ENCODE measurements around the gene CFD.

Gene CFD

DNA sequence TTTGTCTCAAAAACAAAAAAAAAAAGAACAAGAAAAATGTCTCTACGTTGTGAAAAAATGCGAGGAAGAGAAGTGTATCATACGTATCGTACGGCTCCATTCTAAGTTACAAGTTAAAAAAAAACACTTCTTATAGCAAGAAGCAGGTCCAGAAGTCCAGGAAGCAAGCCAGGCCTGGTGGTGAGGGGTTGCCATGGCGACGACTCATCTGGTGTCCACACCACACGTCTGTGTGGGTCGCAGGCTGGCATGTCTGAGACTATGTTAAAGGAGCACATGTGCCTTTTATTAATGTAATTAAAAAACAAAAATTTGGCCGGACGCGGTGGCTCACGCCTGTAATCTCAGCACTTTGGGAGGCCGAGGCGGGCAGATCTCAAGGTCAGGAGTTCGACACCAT, 27.6 kb downstream of the CFD start:
- TF ChIP-seq EZH2phosphoT487 (conservative IDR thresholded peaks at IDR 0.05; ENCODE audit: low read length): no peak
- TF ChIP-seq, protein P1, sequence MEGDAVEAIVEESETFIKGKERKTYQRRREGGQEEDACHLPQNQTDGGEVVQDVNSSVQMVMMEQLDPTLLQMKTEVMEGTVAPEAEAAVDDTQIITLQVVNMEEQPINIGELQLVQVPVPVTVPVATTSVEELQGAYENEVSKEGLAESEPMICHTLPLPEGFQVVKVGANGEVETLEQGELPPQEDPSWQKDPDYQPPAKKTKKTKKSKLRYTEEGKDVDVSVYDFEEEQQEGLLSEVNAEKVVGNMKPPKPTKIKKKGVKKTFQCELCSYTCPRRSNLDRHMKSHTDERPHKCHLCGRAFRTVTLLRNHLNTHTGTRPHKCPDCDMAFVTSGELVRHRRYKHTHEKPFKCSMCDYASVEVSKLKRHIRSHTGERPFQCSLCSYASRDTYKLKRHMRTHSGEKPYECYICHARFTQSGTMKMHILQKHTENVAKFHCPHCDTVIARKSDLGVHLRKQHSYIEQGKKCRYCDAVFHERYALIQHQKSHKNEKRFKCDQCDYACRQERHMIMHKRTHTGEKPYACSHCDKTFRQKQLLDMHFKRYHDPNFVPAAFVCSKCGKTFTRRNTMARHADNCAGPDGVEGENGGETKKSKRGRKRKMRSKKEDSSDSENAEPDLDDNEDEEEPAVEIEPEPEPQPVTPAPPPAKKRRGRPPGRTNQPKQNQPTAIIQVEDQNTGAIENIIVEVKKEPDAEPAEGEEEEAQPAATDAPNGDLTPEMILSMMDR (IDR thresholded peaks at IDR 0.05; ENCODE audit: insufficient read depth, low read length, poor library complexity, severe bottlenecking): no peak
- H3K27ac ChIP-seq (ENCODE audit: low read depth, low read length): no peak overlapping the region
- H3K4me3 ChIP-seq (ENCODE audit: insufficient read depth, low read length, poor library complexity, severe bottlenecking): no peak overlapping the region
- H3K9me2 ChIP-seq (replicated peaks; ENCODE audit: insufficient read depth, low read length): no peaks in the 10 kb centered on the region
- H2AFZ ChIP-seq (ENCODE audit: low read depth, low read length, severe bottlenecking): no peak overlapping the region
- H3K36me3 ChIP-seq (ENCODE audit: low read length): no peaks in the 10 kb centered on the region
- no peaks in the 10 kb centered on the region for H4K20me1 ChIP-seq (ENCODE audit: low read depth, low read length)
- no peak overlapping the region for H3K4me2 ChIP-seq (ENCODE audit: low read depth, low read length, poor library complexity, severe bottlenecking)
- H3K27me3 ChIP-seq (ENCODE audit: low read length): no peaks in the 10 kb centered on the region
- peaks cover under 1% of the 10 kb centered on the region; the same call in 1 of the 2 replicates for H3K79me2 ChIP-seq (ENCODE audit: insufficient read depth, low read length)
- H3K9ac ChIP-seq (ENCODE audit: low read length): no peak overlapping the region
- H3F3A ChIP-seq (ENCODE audit: insufficient read depth): peaks cover 3% of the 10 kb centered on the region; the same call in 1 of the 2 replicates
- no peaks in the 10 kb centered on the region for H3K9me3 ChIP-seq (ENCODE audit: insufficient read depth, low read length)

DNA sequence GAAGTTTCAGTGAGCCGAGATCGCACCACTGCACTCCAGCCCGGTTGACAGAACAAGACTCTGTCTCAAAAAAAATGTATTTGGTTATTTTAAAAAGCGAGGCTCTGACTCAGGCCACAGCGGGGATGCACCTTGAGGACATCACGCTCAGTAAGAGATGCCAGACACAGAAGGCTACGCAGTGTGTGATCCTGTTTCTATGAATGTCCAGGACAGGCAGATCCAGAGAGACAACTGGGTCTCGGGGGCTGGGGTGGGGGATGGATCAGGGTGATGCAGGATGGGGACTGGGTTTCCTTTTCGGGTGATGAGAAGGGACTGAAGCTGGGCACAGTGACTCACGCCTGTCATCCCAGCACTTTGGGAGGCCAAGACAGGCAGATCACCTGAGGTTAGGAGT, 28.1 kb downstream of the CFD start:
- Histone ChIP-seq H3K79me2 (ENCODE audit: insufficient read depth, low read length) (peaks cover 5% of the 10 kb centered on the region; the same call in 1 of the 2 replicates), H3K9me3 (ENCODE audit: insufficient read depth, low read length) (no peaks in the 10 kb centered on the region), H3F3A (ENCODE audit: insufficient read depth) (peaks cover 7% of the 10 kb centered on the region; the same call in 1 of the 2 replicates), H3K27ac (ENCODE audit: low read depth, low read length) (no peak overlapping the region), H2AFZ (ENCODE audit: low read depth, low read length, severe bottlenecking) (no peak overlapping the region), H3K4me3 (ENCODE audit: insufficient read depth, low read length, poor library complexity, severe bottlenecking) (no peak overlapping the region), H3K4me2 (ENCODE audit: low read depth, low read length, poor library complexity, severe bottlenecking) (no peak overlapping the region), H3K36me3 (ENCODE audit: low read length) (no peaks in the 10 kb centered on the region), H3K9me2 (replicated peaks; ENCODE audit: insufficient read depth, low read length) (no peaks in the 10 kb centered on the region), H4K20me1 (ENCODE audit: low read depth, low read length) (no peaks in the 10 kb centered on the region), H3K27me3 (ENCODE audit: low read length) (no peaks in the 10 kb centered on the region), H3K9ac (ENCODE audit: low read length) (no peak overlapping the region)
- TF ChIP-seq EZH2phosphoT487 (conservative IDR thresholded peaks at IDR 0.05; ENCODE audit: low read length): no peak
- TF ChIP-seq, protein P1 (IDR thresholded peaks at IDR 0.05; ENCODE audit: insufficient read depth, low read length, poor library complexity, severe bottlenecking): no peak

DNA sequence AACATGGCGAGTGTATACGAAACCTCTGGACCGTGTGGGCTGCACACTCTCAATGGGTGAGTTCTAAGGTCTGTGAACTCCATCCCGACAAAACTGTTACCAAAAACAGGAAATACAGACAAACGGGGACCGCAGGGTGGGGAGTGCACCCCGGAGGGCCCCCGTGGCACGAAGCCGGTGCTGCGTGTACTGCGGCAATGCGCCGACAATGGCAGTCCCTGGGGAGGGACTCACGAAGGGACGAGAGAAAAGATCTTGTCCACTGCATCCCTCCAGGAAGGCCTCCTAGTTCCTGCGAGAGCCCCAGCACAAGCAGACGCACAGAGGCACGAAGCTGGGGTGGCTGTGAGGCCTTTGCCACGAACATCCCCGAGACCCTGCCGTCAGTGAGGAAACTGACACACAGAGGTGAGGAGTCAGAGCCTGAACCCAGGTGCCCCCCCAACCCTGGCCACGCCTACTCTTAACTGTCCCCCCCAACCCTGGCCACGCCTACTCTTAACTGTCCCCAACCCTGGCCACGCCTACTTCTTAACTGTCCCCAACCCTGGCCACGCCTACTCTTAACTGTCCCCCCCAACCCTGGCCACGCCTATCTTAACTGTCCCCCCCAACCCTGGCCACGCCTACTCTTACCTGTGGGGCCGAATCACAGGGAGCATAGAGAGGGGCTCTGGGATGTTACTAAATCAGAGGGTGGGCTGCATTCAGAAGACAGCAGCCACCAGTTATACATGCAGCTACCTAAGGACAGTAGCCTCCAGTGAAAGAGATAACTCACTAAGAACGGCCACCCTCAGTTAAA, 29.3 kb downstream of the CFD start:
- Histone ChIP-seq H3F3A (ENCODE audit: insufficient read depth) (peaks cover 7% of the 10 kb centered on the region; the same call in 1 of the 2 replicates), H3K79me2 (ENCODE audit: insufficient read depth, low read length) (peaks cover 5% of the 10 kb centered on the region; the same call in 1 of the 2 replicates), H3K9ac (ENCODE audit: low read length) (no peak overlapping the region), H4K20me1 (ENCODE audit: low read depth, low read length) (no peaks in the 10 kb centered on the region), H3K36me3 (ENCODE audit: low read length) (no peaks in the 10 kb centered on the region), H3K9me3 (ENCODE audit: insufficient read depth, low read length) (no peaks in the 10 kb centered on the region), H2AFZ (ENCODE audit: low read depth, low read length, severe bottlenecking) (no peak overlapping the region), H3K27ac (ENCODE audit: low read depth, low read length) (no peak overlapping the region), H3K4me2 (ENCODE audit: low read depth, low read length, poor library complexity, severe bottlenecking) (no peak overlapping the region), H3K9me2 (replicated peaks; ENCODE audit: insufficient read depth, low read length) (no peaks in the 10 kb centered on the region), H3K4me3 (ENCODE audit: insufficient read depth, low read length, poor library complexity, severe bottlenecking) (no peak overlapping the region), H3K27me3 (ENCODE audit: low read length) (no peaks in the 10 kb centered on the region)
- TF ChIP-seq, protein P1 (IDR thresholded peaks at IDR 0.05; ENCODE audit: insufficient read depth, low read length, poor library complexity, severe bottlenecking): no peak
- TF ChIP-seq EZH2phosphoT487 (conservative IDR thresholded peaks at IDR 0.05; ENCODE audit: low read length): no peak
